Ecto neural progenitor cell (in vitro differentiated cells): ENCODE data around the gene NOB1.
"Not testable (repeated sequence)": the region's sequence is repeated elsewhere in the genome, so short reads cannot be mapped to it uniquely, and the experiment has no call there.

Source experiments
- DNase-seq: peaks from one replicate; pipeline ENCODE4 v3.0.0-alpha.2; 2018; ENCODE audit warnings: low spot score

NOB1 gene

DNA sequence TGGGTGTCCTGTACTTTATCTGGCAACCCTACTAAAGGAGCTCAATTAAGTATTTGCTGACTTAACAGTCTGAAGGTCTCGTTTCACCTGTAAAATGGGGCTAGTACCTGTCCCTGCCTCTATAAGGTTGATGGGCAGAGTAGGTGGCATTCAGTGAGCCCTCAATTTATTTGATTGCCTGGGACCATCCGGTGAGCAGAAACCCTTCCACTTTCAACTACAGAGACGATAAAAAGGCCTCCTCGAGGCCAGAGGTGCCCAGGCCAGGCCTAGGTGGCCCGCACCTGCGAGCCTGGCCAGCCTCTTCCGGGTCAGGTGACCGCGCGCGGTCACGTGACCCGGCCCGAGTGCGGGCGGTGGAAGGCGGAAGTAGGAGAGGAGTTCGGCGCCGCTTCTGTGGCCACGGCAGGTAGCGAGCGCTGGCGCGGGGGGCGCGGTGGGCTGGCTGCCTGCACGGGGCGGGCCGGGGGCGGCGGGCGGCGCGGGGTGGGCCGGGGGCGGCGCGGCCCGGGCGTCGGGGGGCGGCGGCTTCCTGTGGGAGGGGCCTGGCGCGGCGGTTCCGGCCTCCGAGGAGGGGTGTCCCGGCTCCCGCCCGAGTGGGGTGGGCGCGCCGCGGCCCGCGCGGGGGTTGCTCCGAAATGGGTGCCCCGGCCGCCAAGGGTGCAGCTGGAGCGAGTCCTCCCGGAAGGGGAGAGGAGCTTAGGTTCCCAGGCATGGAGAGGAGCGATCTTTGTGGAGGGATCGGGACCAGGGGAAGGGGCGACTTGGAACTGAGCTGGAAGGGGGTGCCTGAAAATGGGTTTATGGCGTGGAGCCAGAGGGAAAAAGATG lies 7.5 kb upstream of the NOB1 start, which contains the start of gene WWP2:
Gene WWP2 (plus strand): TSS at position 350 of the 831 bp plus-strand sequence. CDS start 24,679 bp downstream, outside the sequence.
- DNase-seq: peak; percentile 91

DNA sequence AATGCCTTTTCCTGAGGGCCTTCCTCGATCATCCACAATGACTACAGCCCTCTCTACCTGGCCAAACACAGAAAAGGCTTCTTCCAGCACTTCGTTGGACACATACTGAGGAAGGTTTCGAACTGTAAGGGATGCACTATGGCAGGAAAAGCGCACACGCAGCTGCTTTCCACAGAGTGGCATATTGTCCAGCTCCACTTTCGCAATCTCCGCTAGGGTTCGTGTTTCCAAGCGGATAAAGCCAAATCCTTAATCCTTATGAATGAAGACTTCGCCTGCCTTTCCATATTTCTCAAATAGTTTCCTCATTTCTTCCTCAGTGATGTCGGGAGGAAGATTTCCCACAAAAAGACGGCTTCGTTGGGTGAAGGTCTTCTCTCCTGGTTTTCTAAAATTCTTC lies 2.6 kb upstream of the NOB1 start:
- DNase-seq: not testable (repeated sequence)

DNA sequence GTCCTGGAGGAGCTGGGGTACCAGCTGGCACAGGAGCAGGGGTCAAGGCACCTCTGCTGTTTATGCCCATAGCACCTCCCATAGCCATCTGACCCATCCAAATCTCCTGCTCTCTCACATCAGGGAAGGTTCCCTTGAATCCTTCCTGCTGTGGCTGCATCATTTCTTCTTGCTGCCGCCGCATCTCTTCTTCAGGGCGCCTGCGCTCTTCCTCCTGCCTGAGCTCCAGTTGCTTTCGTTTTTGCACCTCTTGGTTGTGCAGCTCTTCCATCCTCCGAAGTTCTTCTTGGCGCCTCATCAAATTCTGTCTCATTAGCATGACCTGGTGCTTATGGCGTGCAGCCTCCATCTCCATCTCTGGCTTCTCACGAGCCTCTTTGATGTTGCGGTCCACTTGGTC lies 2.0 kb upstream of the NOB1 start:
- DNase-seq: no peak

DNA sequence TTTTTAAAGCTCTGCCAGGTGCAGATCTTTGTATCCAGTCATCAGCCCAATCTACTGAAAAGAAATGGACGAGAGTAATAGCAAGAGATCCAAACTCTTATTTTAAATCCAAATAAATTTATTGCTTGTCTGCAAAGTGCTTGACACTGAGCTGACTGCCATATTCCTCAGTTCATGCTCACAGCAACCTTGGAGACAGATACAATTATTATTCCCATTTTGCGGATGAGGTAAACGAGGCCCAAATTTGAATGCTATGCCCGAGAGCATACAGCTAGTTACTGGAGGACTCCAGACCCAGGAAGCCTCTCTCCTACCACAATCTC lies 620 bp downstream of the NOB1 start:
- DNase-seq: no peak

DNA sequence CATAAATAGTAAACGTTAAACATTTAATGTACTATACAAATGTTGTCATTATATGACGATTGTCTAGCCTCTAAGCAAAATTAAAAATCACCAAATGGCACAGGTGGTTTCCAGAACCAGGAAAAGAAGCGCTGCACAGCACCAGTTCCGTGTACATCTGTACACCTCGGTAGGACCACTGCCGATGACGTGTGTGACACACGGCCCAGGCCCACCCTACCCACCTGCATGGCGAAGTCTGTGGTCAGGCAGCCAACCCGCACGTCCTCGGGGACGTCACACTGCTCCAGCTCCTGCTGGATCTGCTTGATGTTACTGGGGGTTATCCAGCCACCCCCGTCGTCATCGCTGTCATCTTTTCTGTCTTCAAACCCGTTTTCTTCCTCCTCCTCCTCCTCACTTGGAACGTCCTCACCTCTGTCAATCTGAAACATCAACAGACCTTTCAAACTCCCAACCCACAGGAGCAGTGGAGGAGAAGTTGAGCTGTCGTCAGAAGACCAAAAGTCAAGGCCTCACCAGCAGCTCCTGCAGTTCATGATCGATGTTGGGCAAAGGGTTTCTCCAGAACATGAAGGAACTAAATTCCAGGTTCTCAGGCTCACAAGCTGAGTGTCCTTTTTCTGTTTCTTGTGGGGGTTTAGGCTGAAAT lies 5.9 kb downstream of the NOB1 start:
- no peak for DNase-seq

DNA sequence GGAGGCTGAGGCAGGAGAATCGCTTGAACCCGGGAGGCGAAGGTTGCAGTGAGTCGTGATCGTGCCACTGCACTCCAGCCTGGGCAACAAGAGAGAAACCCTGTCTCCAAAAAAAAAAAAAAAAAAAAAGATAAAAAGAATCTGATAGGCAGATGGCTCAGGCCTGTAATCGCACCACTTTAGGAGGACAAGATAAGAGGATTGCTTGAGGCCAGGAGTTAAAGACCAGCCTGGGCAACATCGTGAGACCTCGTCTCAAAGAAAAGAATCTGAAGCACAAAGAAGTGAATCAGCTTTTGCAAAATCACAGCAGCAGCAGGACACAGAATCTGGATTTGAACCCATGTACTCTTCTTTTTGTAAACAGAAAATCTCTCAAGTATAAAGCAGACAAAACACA lies 7.6 kb downstream of the NOB1 start:
- DNase-seq: no peak

DNA sequence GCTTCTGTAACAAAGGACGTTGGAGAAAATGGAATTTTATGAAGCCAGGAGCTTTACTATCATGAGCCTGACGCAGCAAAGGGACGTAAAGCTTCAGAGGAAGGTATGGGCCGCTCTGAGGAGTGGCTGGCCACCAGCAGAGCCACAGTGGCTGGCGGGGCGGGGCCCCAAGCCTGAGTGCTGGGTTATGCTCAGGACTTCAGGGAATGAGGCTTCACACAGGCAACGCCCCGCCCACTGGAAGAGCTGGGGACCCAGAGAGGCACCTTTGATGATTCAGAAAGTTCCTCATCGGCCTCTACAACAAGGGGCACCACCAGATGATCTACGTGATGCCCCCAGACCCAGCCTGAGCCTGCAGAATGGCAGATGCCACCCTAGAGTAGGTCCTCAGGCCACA lies 8.8 kb downstream of the NOB1 start:
- DNase-seq: no peak

DNA sequence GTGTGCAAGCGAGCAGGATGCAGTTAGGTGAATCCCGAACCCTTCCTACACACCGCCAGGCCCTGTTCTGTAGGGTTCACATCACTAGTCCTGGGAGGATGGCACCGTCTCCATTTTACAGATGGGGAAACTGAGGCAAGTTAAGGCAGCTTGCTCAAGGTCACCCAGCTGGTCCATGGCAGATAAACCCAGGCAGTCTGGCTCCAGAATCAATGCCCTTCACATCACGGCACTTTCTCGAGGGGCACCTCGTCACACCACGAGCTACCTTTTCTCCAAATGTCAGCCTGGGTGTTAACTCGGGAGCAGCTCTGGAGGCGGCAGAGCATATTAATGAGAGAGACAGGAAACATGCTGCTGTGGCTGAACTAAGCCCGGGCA lies 9.5 kb downstream of the NOB1 start:
- no peak for DNase-seq

DNA sequence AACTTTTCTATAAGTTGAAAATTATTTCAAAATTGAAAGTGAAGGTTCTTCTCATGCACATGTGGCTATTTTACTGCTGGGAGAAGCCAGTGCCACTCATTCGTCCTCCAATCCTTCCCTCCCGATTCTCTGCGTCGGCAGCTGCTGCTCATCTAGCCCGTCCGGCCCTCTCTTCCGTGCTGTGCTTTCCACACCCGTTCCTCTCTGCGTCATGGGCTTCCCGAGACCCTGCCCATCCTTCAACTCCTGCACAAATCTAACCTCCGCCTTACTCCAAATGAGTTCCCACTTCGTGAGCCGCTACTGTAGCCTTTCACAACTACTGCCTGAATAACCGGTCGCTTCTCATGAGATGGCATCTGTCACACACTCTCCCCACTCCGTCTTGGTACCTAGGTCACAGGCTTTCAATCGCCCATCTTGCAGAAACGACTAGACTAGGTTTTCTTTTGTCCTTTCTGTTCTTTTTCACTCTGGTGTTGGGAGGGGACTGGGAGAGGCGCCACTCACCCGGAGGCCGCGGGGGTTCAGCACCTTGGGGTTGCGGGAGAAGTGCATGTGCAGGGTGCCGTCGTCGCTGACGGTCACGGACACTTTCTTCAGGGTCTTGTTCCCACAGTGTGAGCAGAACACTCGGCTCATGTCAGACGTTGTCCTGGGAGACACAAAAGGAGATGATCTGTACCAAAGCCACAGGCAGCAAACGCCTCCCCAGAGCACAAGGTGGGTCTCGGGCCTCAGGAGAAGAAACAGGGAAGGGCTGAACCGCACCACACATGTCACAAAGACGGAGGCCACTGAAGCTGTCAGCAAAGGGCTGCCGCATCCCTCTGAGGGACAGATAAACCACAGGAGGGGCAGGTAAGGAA lies 10.1 kb downstream of the NOB1 start:
- DNase-seq: no peak

DNA sequence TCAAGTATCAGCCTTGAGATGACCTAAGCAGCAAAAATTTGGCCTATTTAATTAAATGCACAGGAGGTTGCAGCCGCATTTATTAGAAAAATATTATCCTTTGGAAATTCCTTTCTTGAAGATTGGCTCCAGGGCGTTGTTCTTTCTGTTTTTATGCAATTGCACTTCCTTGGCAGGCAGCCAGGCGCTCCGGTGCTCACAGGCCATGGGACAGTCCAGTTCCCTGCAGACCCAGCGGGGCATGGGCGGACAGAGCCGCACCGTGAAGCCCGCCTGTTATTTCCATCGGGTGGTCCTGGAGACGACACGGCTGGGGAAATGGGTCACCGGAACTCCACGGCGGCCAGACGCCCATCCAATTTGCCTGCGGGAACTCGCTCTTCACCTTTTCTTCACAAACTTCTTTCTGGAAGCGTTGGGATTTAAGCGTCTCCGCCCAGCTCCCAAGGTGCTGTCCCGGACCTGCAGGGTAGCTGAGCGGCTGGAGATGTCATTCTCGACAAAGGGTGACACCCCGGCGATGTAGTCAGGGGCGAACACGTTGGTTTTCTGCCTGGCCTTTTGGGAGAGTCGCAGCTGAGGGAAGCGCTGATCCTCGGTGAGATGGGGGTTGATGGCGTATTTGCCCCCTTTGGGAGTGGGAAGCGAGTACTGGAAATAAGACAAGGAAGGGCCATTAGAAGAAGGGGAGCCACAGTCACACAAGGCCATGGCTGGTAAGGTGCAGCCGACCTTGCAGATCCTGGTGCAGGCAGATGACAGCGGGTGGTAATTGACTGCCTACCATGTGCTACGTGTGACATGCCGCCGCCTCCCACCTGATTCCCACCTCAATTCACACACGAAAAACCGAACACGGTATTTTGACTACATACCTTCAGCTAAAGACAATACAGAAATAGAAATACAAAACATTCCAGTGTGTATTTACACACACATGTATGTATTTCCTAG lies 12.5 kb downstream of the NOB1 start:
- no peak for DNase-seq

DNA sequence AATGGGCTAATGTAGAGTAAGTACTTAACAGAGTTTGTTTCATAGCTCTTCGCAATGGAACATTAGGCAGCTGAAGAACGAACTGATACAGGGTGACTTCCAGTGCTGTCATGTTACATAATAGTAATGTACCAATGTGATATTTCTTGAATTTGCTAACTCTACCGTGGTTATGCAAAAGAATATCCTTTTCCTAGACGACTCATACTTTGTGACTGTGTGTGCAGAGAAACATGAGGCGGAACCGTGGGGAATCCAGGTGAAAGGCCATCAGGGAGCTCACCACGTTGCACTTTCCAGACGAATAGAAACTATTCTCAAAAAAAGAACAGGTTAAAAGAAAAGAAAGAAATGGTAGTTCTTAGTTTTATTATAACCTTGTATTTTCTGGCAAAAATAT lies 13.2 kb downstream of the NOB1 start:
- no peak for DNase-seq

DNA sequence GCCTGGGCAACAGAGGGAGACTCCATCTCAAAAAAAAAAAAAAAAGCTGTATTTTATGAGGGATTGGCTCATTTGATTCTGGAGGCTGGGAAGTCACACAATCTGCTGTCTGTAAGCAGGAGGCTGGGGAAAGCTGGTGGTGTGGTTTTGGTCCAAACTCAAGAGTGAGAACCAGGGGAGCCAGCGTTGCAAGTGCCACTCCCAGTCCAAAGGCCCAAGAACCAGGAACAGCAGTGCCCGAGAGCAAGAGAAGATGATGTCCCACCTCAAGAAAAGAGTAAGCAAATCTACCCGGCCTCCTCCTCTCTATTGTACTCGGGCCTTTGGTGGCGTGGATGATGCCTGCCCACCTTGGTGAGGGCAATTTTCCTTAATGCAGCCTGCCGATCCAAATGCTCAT lies 22.6 kb downstream of the NOB1 start:
- DNase-seq: no peak

DNA sequence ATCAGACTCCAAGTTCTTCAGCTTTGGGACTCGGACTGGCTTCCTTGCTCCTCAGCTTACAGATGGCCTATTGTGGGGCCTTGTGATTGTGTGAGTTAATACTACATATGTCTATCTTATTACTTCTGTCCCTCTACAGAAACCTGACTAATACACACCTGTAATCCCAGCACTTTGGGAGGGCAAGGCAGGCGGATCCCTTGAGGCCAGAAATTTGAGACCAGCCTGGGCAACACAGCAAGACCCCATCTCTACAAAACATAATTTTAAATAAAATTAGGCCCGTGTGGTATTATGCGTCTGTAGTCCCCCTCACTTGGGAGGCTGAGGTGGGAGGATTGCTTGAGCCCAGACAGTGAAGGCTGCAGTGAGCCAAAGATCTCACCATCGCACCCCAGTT lies 23.4 kb downstream of the NOB1 start:
- DNase-seq: not testable (repeated sequence)

DNA sequence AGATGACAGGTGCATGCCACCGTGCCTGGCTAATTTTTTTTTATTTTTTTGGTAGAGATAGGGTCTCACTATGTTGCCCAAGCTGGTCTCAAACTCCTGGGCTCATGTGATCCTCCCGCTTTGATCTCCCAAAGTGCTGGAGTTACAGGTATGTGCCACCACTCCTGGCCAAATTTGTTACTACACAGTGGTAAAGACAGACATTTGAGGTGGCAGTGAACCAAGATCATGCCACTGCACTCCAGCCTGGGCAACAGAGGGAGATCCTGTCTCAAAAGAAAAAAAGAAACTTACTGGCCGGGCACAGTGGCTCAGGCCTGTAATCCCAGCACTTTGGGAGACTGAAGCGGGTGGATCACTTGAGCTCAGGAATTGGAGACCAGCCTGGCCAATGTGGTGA lies 25.7 kb downstream of the NOB1 start:
- DNase-seq: not testable (repeated sequence)

DNA sequence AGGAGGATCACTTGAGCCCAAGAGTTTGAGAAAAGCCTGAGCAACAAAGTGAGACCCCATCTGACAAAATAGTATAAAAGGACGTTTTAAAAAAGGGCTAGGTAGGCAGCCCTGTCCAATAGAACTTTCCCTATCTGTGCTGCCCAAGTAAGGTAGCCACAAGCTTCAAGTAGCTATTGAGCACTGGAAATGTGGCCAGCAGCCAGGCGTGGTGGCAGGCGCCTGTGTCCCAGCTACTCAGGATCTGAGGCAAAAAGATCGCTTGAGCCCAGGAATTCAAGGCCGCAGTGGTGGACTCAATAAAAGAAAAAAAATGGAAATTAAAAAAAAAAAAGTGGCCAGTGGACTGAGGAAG lies 26.8 kb downstream of the NOB1 start:
- DNase-seq: no peak

DNA sequence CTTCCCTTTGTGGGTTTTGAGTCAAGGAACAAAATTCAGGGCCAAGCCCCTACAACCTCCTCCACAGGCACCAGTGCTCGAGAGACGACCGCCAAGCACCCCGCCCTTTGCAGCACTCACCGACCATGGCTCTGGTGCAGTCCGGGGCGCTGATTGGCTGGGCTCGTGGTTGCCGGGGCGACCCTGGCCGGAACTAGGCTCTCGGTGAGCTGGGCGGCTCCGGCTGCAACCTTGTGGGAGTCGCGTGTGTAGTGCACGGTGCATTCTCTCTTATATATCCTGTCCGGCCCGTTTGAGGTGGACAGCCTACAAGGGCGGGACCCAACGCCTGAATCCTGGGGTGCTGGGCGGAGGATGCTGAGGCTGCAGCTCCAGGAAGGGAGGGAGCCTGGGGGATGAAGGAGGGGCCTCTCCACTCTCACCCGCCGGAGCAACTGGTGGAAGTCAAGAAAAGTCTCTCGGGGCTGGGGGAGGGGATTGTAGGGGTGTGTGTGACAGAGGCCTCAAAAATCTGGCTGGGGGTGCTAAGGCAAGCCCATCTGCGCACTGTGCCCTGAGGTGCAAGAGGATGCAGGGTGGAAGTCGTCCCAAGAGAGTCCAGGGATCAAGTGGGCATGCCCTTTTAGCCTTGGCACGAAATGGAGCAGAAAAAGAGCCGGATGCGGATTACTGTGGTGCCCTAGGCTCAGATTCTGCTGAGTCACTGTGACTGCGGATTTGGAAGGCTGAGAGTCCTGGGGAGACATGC lies 28.2 kb downstream of the NOB1 start, which contains the start of gene NQO1:
Gene NQO1 (minus strand): TSS at position 248 of the 748 bp plus-strand sequence. CDS start 121 bp downstream, at position 127.
- DNase-seq: peak; percentile 98

DNA sequence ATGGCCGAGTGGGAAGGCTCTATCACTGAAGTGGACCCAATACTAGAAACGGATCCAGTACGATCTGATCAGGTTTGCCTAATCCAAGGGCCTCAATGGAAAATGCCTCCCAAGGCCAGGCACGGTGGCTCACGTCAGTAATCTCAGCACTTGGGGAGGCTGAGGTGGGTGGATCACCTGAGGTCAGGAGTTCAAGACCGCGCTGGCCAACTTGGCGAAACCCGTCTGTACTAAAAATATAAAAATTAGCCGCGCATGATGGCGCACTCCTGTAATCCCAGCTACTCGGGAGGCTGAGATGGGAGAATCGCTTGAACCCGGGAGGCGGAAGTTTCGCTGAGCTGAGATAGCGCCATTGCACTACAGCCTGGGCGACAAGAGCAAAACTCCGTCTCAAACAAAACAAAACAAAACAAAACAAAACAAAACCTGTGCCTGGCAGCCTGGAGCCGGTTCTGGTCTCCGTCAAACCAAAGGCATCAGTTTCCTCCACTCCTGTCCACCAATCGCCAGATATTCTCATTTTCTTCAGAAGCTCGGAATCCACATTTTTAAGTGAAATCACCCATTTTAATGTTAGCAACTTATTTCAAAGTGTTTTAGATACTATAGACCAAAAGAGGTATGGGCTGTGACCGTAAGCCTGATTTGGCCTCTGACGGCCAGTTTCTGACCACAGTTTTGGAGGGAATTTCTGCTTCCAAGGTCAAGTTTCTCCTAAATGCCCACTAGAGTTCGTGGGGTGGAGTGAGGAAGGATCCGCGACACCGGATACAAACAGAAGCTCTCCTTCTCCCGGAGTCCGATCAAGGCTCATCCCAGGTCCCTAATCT lies 29.0 kb downstream of the NOB1 start:
- DNase-seq: no peak

DNA sequence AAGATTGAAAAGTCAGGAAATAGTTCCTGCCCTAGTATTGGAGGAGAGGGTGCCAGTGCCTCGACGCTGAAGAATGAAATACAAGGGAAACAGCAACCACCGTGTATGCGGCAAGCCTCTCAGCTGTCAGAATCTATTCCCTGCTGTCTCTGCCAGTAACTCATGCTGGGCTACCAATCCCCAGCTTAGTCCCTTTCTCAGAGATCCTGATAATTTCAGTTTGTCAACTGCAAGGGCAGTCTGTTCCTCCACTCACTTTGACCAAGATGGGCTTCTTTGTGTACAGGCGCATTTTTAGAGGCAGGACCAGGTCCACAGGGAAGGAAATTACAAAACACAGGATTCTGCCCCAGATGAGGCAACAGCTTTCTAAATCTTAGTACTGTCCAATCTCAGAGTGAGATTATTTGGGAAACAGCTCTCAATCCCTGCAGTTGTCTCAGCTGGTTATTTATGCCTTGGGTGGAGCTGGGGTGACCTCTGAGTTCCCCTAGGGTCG lies 29.7 kb downstream of the NOB1 start:
- DNase-seq: no peak

DNA sequence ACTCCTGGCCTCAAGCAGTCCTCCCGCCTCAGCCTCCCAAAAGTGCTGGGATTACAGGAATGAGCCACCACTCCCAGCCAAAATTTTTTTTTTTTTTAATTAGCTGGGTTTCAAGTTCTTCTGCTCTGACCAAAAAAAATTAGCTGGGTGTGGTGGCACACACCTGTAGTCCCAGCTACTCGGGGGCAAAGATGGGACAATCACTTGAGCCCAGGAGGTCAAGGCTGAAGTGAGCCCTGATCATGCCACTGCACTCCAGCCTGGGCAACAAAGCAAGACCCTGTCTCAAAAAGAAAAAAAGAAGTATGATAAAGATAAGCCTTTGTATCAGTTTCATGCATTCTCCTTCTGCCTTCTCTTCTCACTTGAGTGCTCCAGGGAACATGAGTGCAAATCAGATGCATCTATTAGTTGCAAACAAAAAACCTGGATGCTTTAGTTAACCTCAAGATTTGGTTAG lies 30.3 kb downstream of the NOB1 start:
- DNase-seq: no peak
